Endothelial cell of umbilical vein (primary cell): ENCODE data around the gene EPSTI1.

Experiments used
- EZH2 ChIP-seq: IDR thresholded peaks from 2 replicates; pipeline ENCODE4 v1.6.1; 2012; ENCODE audit warnings: borderline replicate concordance, low read depth, mild to moderate bottlenecking, moderate library complexity, low read length, inconsistent platforms; ENCODE audit not compliant: severe bottlenecking
- FOS ChIP-seq: IDR thresholded peaks from 2 replicates; pipeline ENCODE4 v1.6.1; 2011; ENCODE audit warnings: mild to moderate bottlenecking, low read length, moderate library complexity, borderline replicate concordance; ENCODE audit not compliant: insufficient read depth
- JUN ChIP-seq: IDR thresholded peaks from 2 replicates; pipeline ENCODE4 v1.6.1; 2011; ENCODE audit warnings: borderline replicate concordance, low read depth; ENCODE audit not compliant: insufficient read length, insufficient read depth
- MYC ChIP-seq: IDR thresholded peaks from one replicate; pipeline ENCODE4 v1.6.1; 2011; ENCODE audit warnings: mild to moderate bottlenecking, low read depth, low read length
- POLR2A ChIP-seq: IDR thresholded peaks from 2 replicates; pipeline ENCODE4 v1.6.1; 2012; ENCODE audit warnings: low read depth, mild to moderate bottlenecking, control low read depth, low read length
- POLR2AphosphoS5 ChIP-seq: IDR thresholded peaks from 2 replicates; pipeline ENCODE4 v1.6.1; 2012; ENCODE audit warnings: low read depth, mild to moderate bottlenecking, control low read depth, low read length, moderate library complexity; ENCODE audit not compliant: insufficient read depth
- TF ChIP-seq, protein P1 (sequence below), 2 donors: IDR thresholded peaks; 1 replicate in 1 of 2; 2 replicates in 1 of 2; pipeline ENCODE4 v1.5.1; 2011; ENCODE audit warnings: low read length in 2 of 2, mild to moderate bottlenecking in 2 of 2, moderate library complexity in 2 of 2, control low read depth in 1 of 2, inconsistent platforms in 1 of 2, low read depth in 1 of 2; ENCODE audit not compliant: insufficient read depth in 1 of 2; ENCODE audit errors: extremely low read depth in 1 of 2

DNA sequence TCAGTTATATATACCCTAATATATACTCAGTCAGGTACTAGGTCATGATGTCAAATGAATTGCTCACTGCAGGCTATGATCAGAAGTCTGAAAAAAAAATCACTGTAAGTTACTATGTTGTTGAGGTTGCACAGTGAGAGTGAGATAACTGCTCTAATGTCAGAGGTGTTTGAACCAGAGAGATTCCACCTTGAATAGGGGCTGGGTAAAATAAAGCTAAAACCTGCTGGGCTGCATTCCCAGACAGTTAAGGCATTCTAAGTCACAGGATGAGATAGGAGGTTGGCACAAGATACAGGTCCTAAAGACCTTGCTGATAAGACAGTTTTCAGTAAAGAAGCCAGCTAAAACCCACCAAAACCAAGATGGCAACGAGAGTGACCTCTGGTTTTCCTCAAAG lies 10.2 kb downstream of the EPSTI1 start:
- TF ChIP-seq, protein P1, sequence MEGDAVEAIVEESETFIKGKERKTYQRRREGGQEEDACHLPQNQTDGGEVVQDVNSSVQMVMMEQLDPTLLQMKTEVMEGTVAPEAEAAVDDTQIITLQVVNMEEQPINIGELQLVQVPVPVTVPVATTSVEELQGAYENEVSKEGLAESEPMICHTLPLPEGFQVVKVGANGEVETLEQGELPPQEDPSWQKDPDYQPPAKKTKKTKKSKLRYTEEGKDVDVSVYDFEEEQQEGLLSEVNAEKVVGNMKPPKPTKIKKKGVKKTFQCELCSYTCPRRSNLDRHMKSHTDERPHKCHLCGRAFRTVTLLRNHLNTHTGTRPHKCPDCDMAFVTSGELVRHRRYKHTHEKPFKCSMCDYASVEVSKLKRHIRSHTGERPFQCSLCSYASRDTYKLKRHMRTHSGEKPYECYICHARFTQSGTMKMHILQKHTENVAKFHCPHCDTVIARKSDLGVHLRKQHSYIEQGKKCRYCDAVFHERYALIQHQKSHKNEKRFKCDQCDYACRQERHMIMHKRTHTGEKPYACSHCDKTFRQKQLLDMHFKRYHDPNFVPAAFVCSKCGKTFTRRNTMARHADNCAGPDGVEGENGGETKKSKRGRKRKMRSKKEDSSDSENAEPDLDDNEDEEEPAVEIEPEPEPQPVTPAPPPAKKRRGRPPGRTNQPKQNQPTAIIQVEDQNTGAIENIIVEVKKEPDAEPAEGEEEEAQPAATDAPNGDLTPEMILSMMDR (IDR thresholded peaks at IDR 0.05; ENCODE audit: extremely low read depth in 1 of 2, insufficient read depth in 1 of 2, low read depth in 1 of 2, low read length in 2 of 2), result no peak
- TF ChIP-seq POLR2A (no peak), JUN (no peak), EZH2 (no peak), MYC (no peak), POLR2AphosphoS5 (no peak), FOS (no peak)
